AG09319 (cell line): ENCODE results near the gene OR7C1.
"Not testable (repeated sequence)": the region's sequence is repeated elsewhere in the genome, so short reads cannot be mapped to it uniquely, and the experiment has no call there.

Experiments used
- DNase-seq: peaks from one replicate; pipeline ENCODE4 v3.0.0-alpha.2; 2010; ENCODE audit warnings: low read depth; ENCODE audit errors: extremely low read depth
- TF ChIP-seq, protein P1 (sequence below): IDR thresholded peaks from 2 replicates; pipeline ENCODE4 v1.5.1; 2011; ENCODE audit warnings: low read depth, mild to moderate bottlenecking, inconsistent platforms, low read length, moderate library complexity

Gene OR7C1

DNA sequence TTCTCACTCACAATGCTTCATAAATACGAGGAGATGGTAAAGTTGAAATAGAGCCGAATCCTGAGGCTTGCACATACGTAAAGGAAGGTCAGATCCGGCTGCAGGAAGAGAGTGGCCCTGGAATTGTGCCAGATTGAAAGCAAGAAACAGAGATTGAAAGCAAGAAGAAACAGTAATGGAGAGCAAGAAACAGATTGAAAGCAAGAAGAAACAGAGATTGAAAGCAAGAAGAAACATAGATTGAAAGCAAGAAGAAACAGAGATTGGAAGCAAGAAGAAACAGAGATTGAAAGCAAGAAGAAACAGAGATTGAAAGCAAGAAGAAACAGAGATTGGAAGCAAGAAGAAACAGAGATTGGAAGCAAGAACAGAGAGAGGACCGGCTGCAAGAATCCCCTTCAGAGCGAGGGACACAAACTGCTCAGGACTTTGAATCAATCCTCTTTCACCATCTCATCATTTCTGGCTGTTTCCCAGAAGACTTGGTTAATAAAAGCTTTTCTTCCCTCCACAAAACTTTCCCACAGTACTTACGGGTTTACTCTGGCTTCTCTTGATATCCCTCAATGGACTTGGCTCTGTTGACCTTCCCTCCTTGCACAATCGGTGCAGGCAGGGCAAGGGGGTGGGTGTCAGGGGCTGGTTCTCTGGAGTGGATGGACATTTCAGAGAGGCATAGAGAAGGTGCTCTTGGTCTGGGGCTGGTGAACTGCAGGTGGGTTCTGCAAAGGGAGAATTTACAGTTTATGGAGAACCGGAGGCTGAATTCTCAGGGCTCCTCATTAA lies 25.5 kb downstream of the OR7C1 start:
- DNase-seq = no peak

DNA sequence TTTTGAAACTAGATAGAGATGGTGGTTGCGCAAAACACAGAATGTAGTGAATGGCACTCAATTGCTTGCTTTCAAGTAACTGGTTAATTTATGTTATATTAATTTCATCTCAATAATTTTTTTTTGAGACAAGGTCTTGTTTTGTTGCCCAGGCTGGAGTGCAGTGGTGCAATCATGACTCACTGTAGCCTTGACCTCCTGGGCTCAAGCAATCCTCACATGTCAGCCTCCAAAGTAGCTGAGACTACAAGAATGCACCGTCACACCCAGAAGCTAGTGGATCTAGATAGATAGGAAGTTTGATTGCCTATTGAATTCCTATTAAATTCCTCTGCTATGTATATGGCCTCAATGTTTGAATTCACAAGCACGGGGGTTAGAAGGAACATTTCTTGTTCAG lies 30.2 kb downstream of the OR7C1 start:
- TF ChIP-seq, protein P1, sequence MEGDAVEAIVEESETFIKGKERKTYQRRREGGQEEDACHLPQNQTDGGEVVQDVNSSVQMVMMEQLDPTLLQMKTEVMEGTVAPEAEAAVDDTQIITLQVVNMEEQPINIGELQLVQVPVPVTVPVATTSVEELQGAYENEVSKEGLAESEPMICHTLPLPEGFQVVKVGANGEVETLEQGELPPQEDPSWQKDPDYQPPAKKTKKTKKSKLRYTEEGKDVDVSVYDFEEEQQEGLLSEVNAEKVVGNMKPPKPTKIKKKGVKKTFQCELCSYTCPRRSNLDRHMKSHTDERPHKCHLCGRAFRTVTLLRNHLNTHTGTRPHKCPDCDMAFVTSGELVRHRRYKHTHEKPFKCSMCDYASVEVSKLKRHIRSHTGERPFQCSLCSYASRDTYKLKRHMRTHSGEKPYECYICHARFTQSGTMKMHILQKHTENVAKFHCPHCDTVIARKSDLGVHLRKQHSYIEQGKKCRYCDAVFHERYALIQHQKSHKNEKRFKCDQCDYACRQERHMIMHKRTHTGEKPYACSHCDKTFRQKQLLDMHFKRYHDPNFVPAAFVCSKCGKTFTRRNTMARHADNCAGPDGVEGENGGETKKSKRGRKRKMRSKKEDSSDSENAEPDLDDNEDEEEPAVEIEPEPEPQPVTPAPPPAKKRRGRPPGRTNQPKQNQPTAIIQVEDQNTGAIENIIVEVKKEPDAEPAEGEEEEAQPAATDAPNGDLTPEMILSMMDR = no peak
- DNase-seq = no peak

More for the DNA sequence above, 25.5 kb downstream of the OR7C1 start:
- TF ChIP-seq, protein P1 = no peak

DNA sequence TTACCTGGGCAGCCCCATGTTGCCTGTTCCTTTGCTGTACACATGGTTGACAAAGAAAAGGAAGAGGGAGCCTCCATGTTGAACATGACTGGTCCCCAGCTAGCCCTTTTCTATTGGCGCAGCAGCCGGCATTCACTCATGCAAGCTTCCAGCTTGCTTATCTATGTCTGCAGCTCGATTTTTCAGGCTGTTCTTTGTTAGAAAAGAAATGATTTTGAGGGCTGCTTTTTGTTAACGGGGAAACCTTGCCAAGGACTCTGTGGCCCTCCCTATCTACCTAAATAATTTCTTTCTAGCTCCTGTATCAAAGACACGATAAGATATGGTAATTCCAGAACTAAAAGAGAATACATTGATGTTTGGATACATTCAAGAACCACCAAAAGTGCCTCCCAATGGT lies 36.2 kb downstream of the OR7C1 start:
- no peak for DNase-seq
- TF ChIP-seq, protein P1 = no peak

DNA sequence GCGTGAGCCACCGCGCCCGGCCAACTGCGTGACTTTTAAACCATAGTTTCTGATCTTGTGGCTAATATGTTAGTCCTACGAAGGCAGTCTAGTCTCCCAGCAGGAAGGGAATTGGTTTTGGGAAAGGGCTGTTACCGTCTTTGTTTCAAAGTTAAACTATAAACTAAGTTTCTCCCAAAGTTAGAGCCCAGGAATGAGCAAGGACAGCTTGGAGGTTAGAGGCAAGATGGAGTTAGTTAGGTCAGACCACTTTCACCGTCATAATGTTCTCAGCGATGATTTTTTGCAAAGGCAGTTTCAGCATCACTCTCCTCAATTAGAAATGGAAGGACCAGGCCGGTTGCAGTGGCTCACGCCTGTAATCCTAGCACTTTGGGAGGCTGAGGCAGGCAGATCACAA lies 39.0 kb downstream of the OR7C1 start:
- no peak for DNase-seq
- TF ChIP-seq, protein P1 = no peak

DNA sequence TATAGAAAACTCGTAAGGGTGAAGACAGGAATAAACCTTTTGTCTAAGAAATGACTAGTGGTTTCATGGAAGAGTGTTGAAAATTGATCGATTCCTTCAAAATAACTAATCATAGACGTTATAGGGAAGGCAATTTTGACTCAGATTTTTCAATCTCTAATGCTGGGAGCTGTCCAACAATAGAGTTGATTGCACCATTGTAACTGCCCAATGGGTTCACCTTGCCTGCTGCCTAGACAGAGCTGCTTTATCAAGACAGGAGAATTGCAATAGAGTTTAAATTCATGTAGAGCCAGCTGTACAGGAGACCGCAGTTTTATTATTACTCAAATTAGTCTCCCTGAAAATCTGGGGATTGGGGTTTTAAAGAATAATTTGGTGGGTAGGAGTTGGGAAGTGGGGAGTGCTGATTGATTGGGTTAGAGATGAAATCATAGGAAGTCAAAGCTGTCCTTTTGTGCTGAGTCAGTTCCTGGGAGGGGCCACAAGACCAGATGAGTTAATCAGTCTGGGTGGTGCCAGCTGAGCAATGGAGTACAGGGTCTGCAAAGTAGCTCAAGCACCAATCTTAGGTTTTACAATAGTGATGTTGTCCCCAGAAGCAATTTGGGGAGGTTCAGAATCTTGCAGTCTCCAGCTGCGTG lies 39.8 kb downstream of the OR7C1 start:
- no peak for DNase-seq
- TF ChIP-seq, protein P1 = no peak

DNA sequence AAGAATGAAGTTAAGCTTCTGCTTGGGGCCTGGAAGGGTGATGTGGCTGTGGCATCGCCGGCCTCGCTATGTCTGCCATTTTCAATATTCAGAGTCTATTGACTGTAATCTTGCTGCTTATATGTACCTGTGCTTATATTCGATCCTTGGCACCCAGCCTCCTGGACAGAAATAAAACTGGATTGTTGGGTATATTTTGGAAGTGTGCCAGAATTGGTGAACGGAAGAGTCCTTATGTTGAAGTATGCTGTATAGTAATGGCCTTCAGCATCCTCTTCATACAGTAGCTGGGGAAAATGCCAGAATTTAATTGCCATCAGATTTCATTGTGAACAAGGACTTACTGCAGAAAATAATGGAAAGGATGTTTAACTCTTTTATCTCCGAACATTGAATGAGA lies 42.7 kb downstream of the OR7C1 start:
- DNase-seq = not testable (repeated sequence)

DNA sequence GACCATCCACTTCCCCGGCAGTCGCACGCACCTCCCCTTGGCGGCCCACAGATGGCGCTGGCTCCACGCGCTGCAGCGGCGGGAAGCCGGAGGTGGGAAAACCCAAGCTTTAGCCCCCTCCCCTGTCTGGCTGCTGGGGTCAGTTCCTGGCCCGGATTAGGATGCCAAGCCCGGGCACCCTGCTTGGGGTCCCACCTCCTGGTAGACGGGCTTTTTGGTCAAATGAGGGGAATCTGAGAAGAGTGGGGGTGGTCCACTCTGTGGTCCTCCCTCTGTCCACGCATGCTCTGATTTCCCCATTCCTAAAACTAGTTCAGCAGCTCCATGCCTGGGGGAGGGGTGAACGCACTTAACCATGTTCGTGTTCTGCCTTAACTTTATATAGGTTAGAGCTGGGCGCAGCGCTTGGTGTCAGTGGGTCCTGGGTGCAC lies 48.5 kb downstream of the OR7C1 start:
- TF ChIP-seq, protein P1 = peak; percentile 19
- no peak for DNase-seq

DNA sequence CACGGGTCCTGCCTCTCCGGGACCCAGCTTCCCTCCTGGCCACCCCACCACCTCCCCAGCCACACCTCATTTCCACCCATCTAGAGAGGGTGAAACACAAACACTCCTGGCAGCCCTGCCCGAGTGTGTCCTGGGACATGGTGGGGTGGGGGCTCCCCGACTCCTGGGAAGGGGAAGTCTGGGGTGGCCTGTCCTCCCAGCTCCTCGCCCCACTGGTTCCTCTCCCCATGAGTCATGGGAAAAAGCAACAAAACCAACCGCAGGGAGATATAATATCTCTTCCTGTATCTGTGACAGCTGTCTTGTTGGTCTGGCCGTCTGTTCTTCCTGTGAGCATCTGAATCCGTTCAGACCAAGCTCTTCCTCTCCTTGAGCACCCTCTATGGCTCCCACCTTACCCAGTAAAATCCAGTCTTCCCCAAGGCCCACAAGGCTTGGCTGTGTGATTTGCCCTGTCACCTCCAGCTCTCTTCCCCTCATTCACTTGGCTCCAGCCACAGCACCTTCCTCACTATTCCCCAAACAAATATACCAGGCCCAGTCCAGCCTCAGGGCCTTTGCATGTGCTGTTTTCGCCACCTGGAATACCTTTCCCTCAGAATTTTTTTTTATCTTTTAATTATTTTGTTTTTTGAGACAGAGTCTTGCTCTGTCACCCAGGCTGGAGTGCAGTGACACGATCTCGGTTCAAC lies 49.7 kb downstream of the OR7C1 start:
- not testable (repeated sequence) for DNase-seq

DNA sequence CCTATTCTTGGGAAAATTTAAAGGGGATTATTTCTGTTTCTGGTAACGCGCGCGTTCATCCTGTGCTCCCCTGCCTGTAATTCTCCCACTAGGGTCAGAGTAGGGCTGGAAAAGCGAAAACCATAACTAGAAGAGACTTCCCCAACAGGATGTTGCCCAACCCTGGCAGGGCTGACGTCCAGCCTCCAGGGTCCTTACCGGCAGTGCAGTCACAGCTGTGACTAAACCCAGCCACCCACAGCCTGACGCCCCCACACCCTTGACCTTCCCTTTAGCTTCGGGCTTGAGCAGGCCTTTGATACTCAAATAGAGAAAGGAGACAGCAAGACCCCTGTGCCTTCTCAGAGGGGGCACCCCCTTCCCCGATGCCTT lies 50.3 kb downstream of the OR7C1 start:
- DNase-seq = not testable (repeated sequence)

DNA sequence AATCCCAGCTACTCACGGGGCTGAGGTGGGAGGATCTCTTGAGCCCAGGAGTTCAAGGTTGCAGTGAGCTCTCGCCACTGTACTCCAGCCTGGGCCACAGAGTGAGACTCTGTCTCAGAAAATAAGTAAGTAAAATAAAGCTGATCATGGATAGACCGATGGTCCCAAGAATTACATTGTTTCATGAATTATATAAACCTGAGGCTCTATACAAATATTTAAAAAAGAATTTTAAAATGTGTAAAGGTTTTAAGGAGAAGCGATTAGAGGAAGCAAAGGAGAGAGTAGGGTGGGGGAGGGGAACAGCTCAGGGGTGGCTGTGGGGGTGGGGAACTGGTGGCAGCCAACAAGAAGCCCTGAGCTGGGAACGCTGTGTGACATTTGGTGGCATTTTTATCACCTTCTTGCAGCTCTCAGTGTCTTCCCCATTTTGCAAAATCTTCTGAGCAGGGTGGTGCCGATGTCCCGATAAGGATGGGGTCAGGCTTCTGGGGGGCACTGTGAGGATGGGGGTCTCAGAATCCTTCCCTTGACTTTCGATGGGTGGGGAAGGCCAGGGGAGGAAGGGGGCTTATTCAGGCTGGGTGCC lies 51.5 kb downstream of the OR7C1 start:
- DNase-seq = not testable (repeated sequence)
